D721Med (cell line): Measurements from ENCODE around the gene COX15.
"Not testable (repeated sequence)": the region's sequence is repeated elsewhere in the genome, so short reads cannot be mapped to it uniquely, and the experiment has no call there.

ENCODE experiments used
- DNase-seq: peaks from one replicate; pipeline ENCODE4 v3.0.0; 2011; ENCODE audit warnings: low spot score; ENCODE audit not compliant: insufficient read length
- FAIRE-seq: peaks from 2 replicates; lab custom pipeline; 2011; peaks lifted over from hg19 to GRCh38; lab: Jason Lieb, UNC
- CTCF ChIP-seq: IDR thresholded peaks from 2 replicates; pipeline ENCODE4 v1.5.1; 2012; ENCODE audit warnings: mild to moderate bottlenecking, control low read depth; ENCODE audit not compliant: insufficient read depth; ENCODE audit errors: missing control alignments

The COX15 gene

GRCh38 chr10:99756159-99756558 lies 24.2 kb upstream of the COX15 start:
- no peak for TF ChIP-seq CTCF
- no peak for DNase-seq
- no peak for FAIRE-seq

DNA sequence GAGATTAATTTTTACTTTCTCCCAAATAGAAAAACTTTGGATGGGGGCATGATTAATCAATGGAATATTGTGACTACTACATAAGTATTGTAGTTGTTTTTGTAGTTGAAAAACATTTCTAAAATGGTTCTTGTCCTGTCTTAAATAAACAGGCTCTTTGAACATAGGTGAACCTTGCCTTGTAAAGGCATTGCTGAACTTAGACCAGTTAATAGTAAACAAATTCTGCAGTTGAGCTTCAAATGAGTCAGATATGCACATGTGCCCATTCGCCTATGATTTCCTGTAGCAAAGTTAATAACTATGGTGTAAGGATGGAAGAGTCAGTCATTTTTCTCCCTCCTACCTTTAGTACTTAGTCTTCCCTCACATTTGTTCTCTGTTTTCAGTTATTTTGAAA lies 22.7 kb upstream of the COX15 start:
- no peak for FAIRE-seq
- TF ChIP-seq CTCF, result no peak
- DNase-seq, result no peak

GRCh38 chr10:99750641-99751040 lies 18.7 kb upstream of the COX15 start:
- DNase-seq, result no peak
- FAIRE-seq, result peak; percentile 21
- TF ChIP-seq CTCF, result no peak

GRCh38 chr10:99748823-99749451 lies 17.0 kb upstream of the COX15 start:
- TF ChIP-seq CTCF, result no peak
- FAIRE-seq (no peak), DNase-seq (no peak)

DNA sequence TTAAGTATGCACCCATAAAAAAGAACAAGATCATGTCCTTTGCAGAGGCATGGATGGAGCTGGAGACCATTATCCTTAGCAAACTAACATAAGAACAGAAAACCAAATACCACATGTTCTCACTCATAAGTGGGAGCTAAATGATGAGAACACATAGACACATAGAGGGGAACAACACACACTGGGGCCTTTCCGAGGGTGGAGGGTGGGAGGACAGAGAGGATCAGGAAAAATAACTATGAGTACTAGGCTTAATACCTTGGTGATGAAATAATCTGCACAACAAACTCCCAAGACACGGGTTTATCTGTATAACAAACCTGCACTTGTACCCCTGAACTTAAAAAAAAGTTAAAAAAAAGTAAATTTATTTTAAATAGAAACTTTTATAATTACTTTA lies 14.2 kb upstream of the COX15 start:
- not testable (repeated sequence) for FAIRE-seq, DNase-seq

- DNase-seq (no peak), FAIRE-seq (no peak)
- no peak for TF ChIP-seq CTCF
Measured at GRCh38 chr10:99743841-99744240, 11.9 kb upstream of the COX15 start.

GRCh38 chr10:99742701-99743100 lies 10.8 kb upstream of the COX15 start:
- no peak for FAIRE-seq
- no peak for DNase-seq
- TF ChIP-seq CTCF, result no peak

DNA sequence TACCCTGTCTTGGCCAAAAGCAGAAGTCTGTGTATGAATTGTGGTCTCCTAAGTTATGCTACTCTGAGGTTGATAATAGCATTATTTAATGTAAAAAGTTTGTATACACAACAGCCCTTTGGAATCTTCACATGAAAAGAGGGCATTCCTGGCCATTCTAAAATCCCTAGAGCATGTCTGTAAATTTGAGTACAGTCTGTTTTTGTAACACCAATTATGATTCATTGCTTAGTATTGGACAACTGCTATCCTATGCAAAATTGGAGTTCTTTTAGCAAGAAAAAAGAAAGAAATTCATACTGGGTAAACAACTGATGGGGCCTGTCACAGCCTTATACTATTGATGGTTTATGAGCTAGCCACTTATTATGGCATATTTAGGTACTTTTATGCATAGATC lies 10.3 kb upstream of the COX15 start:
- FAIRE-seq, result no peak
- TF ChIP-seq CTCF, result no peak
- DNase-seq, result no peak
